ENCODE measurements around the gene KRTAP10-6. TPM values are rescaled to one million over a fixed set of nuclear protein-coding genes. Genes with fewer than 3 reads are reported as not detected.

The KRTAP10-6 gene, protein sequence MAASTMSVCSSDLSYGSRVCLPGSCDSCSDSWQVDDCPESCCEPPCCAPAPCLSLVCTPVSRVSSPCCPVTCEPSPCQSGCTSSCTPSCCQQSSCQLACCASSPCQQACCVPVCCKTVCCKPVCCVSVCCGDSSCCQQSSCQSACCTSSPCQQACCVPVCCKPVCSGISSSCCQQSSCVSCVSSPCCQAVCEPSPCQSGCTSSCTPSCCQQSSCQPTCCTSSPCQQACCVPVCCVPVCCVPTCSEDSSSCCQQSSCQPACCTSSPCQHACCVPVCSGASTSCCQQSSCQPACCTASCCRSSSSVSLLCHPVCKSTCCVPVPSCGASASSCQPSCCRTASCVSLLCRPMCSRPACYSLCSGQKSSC
- polyA plus RNA-seq (2011; rRNA removed) (not detected in 2 replicates), polyA plus RNA-seq (2017; fragmentation: RNase III; extraction: RNeasy Plus Mini Kit Qiagen cat#74134 plus additional on column Dnase treatment) (not detected in 3 replicates), polyA minus RNA-seq (2011; rRNA and poly(A)+ RNA removed) (not detected in 2 replicates)
- not detected in 2 replicates for polyA plus RNA-seq (2012; cell fraction: cytosol; rRNA removed)
- not detected in 2 replicates for polyA plus RNA-seq (2012; cell fraction: nucleus; rRNA removed)

DNA sequence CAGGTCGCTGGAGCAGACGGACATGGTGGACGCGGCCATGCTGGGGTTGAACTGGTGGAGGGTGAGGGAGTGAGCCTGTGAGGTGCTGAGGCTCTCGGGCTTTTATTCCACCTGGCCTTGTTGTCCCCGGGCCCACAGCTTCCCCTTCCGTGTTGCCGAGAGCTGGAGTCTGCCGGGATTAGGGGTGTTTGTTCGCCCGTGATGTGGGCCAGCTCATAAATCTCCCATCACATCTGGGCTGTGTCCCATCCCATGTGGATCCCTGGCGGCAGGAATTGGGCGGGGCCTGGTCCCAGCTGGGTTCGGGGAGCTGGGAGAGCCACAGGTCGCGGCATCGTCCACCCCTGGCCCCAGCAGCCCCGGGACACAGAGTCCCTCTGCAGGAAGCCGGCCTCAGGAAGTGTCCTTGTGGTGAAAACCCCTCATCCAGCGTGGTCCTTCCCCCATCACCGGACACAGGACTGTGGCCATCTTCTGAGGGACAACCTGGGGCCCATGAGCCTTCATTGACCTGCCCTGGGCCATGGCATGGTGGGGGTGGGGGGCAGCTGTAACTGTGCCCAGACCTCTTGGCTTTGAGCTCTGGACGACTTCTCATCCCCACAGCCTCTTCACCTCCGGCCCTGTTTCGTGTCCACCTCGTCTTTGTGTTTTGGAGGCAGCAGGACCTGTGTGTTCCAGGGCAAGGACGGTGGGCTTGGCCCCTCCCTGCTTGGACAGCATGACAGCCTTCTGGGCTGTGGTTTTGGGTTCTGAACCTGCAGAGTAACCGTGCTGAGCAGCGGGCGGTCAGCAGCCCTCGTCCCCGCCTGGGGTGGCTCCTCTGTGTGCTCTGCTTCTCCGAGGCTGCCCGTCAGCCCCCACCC lies at the start of gene KRTAP10-6:
KRTAP10-6 (minus strand) TSS at position 60 of the 866 bp plus-strand sequence; CDS start at position 39, 21 bp downstream.
- CTCF ChIA-PET = interaction anchor here (1.1 kb wide), 1 partner anchor 12 kb away, joined by 3 read pairs; the partner anchor contains the start of gene KRTAP10-5
- H3K9me3 ChIP-seq = no peaks in the 10 kb centered on the region
- WGBS (ENCODE audit: missing lambda C conversion rate) = 71% methylated on average over 16 of the region's 33 CpGs
- no peak within 1 kb of the TSS for H3K4me2 ChIP-seq
- H3K27ac ChIP-seq = no peak within 1 kb of the TSS
- no peak within 1 kb of the TSS for H3K4me3 ChIP-seq
- FAIRE-seq (no peak), ATAC-seq (no peak), DNase-seq (ENCODE audit: low read depth in 1 of 2, low spot score in 1 of 2) (no peak)
- POLR2A ChIA-PET = no interaction called here
- H3K4me1 ChIP-seq = no peaks in the 10 kb centered on the region
- TF ChIP-seq ZSCAN20 (CRISPR knock-in tag; IDR thresholded peaks at IDR 0.05) (no peak), PHF8 (IDR thresholded peaks at IDR 0.05; ENCODE audit: borderline replicate concordance, low read depth) (no peak), RARB (CRISPR knock-in tag; IDR thresholded peaks at IDR 0.05) (no peak), ATOH8 (CRISPR knock-in tag; IDR thresholded peaks at IDR 0.05; ENCODE audit: low read depth) (no peak), GATA3 (IDR thresholded peaks at IDR 0.05; ENCODE audit: borderline replicate concordance) (no peak), EHMT2 (IDR thresholded peaks at IDR 0.05; ENCODE audit: low read depth) (no peak), SREBF2 (IDR thresholded peaks at IDR 0.05) (no peak), ESRRA (IDR thresholded peaks at IDR 0.05; ENCODE audit: borderline replicate concordance, low read length) (no peak), FOSL2 (IDR thresholded peaks at IDR 0.05) (no peak), FOSL2 (CRISPR knock-in tag; IDR thresholded peaks at IDR 0.05) (no peak), JUNB (IDR thresholded peaks at IDR 0.05) (no peak), HOXB5 (CRISPR knock-in tag; IDR thresholded peaks at IDR 0.05) (no peak), RCOR1 (IDR thresholded peaks at IDR 0.05; ENCODE audit: low read depth, low read length) (no peak), USF2 (IDR thresholded peaks at IDR 0.05) (no peak), BHLHE40 (IDR thresholded peaks at IDR 0.05; ENCODE audit: low read depth, low read length) (no peak), TFCP2L1 (CRISPR knock-in tag; IDR thresholded peaks at IDR 0.05) (no peak), EP300 (IDR thresholded peaks at IDR 0.05) (no peak)
- TF ChIP-seq, protein P1, sequence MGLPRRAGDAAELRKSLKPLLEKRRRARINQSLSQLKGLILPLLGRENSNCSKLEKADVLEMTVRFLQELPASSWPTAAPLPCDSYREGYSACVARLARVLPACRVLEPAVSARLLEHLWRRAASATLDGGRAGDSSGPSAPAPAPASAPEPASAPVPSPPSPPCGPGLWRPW (IDR thresholded peaks at IDR 0.05) = no peak
- TF ChIP-seq, protein P2, sequence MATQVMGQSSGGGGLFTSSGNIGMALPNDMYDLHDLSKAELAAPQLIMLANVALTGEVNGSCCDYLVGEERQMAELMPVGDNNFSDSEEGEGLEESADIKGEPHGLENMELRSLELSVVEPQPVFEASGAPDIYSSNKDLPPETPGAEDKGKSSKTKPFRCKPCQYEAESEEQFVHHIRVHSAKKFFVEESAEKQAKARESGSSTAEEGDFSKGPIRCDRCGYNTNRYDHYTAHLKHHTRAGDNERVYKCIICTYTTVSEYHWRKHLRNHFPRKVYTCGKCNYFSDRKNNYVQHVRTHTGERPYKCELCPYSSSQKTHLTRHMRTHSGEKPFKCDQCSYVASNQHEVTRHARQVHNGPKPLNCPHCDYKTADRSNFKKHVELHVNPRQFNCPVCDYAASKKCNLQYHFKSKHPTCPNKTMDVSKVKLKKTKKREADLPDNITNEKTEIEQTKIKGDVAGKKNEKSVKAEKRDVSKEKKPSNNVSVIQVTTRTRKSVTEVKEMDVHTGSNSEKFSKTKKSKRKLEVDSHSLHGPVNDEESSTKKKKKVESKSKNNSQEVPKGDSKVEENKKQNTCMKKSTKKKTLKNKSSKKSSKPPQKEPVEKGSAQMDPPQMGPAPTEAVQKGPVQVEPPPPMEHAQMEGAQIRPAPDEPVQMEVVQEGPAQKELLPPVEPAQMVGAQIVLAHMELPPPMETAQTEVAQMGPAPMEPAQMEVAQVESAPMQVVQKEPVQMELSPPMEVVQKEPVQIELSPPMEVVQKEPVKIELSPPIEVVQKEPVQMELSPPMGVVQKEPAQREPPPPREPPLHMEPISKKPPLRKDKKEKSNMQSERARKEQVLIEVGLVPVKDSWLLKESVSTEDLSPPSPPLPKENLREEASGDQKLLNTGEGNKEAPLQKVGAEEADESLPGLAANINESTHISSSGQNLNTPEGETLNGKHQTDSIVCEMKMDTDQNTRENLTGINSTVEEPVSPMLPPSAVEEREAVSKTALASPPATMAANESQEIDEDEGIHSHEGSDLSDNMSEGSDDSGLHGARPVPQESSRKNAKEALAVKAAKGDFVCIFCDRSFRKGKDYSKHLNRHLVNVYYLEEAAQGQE (IDR thresholded peaks at IDR 0.05) = no peak
- TF ChIP-seq, protein P3, sequence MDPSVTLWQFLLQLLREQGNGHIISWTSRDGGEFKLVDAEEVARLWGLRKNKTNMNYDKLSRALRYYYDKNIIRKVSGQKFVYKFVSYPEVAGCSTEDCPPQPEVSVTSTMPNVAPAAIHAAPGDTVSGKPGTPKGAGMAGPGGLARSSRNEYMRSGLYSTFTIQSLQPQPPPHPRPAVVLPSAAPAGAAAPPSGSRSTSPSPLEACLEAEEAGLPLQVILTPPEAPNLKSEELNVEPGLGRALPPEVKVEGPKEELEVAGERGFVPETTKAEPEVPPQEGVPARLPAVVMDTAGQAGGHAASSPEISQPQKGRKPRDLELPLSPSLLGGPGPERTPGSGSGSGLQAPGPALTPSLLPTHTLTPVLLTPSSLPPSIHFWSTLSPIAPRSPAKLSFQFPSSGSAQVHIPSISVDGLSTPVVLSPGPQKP (IDR thresholded peaks at IDR 0.05; ENCODE audit: low read depth, low read length) = no peak
- TF ChIP-seq, protein P4, sequence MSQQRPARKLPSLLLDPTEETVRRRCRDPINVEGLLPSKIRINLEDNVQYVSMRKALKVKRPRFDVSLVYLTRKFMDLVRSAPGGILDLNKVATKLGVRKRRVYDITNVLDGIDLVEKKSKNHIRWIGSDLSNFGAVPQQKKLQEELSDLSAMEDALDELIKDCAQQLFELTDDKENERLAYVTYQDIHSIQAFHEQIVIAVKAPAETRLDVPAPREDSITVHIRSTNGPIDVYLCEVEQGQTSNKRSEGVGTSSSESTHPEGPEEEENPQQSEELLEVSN (IDR thresholded peaks at IDR 0.05; ENCODE audit: borderline replicate concordance, low read depth) = no peak
